ENCODE measurements around the gene RALGPS2. TPM values are rescaled to one million over a fixed set of nuclear protein-coding genes. Genes with fewer than 3 reads are reported as not detected.

The RALGPS2 gene
- total RNA-seq, 1 experiment from 2014 or later, result 38.0 TPM

GRCh38 chr1:178684111-178684510, 40.9 kb upstream of the RALGPS2 start:
- H3K27me3 Mint-ChIP-seq (ENCODE audit: low read depth), result no peaks in the 10 kb centered on the region
- POLR2A ChIA-PET, result no interaction called here
- no peak for ATAC-seq

GRCh38 chr1:178684542-178685000, 40.5 kb upstream of the RALGPS2 start:
- CTCF ChIA-PET, result interaction anchor here (0.7 kb wide), 1 partner anchor 289 kb away, joined by 3 read pairs; no protein-coding TSS in a partner anchor
- no peaks in the 10 kb centered on the region for H3K36me3 Mint-ChIP-seq
- TF ChIP-seq ZNF317 (CRISPR knock-in tag; IDR thresholded peaks at IDR 0.05; ENCODE audit: borderline replicate concordance, low read depth) (no peak), MYBL2 (CRISPR knock-in tag; IDR thresholded peaks at IDR 0.05) (no peak), FOXP1 (CRISPR knock-in tag; IDR thresholded peaks at IDR 0.05; ENCODE audit: borderline replicate concordance) (no peak), NFYB (CRISPR knock-in tag; conservative IDR thresholded peaks at IDR 0.05; ENCODE audit: low read depth) (no peak), ATF1 (CRISPR knock-in tag; IDR thresholded peaks at IDR 0.05) (no peak)
- H3K27me3 Mint-ChIP-seq (ENCODE audit: low read depth), result no peaks in the 10 kb centered on the region
- no peaks in the 10 kb centered on the region for H3K4me1 Mint-ChIP-seq
- peaks cover 4% of the 10 kb centered on the region; the same call in 1 of the 2 replicates for H3K9me3 Mint-ChIP-seq
- no peak overlapping the region for H3K27ac Mint-ChIP-seq
- POLR2A ChIA-PET, result no interaction called here
- H3K4me3 Mint-ChIP-seq, result no peak overlapping the region
- DNase-seq (ENCODE audit: low spot score) (no peak), ATAC-seq (no peak)

More at GRCh38 chr1:178684111-178684510, 40.9 kb upstream of the RALGPS2 start:
- Mint-ChIP-seq H3K4me1 (no peaks in the 10 kb centered on the region), H3K9me3 (peaks cover 4% of the 10 kb centered on the region; the same call in 1 of the 2 replicates), H3K27ac (no peak overlapping the region), H3K4me3 (no peak overlapping the region), H3K36me3 (no peaks in the 10 kb centered on the region)
- CTCF ChIA-PET, result no interaction called here
- no peak for DNase-seq (ENCODE audit: low spot score)
- TF ChIP-seq, protein P1, sequence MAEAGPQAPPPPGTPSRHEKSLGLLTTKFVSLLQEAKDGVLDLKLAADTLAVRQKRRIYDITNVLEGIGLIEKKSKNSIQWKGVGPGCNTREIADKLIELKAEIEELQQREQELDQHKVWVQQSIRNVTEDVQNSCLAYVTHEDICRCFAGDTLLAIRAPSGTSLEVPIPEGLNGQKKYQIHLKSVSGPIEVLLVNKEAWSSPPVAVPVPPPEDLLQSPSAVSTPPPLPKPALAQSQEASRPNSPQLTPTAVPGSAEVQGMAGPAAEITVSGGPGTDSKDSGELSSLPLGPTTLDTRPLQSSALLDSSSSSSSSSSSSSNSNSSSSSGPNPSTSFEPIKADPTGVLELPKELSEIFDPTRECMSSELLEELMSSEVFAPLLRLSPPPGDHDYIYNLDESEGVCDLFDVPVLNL (CRISPR knock-in tag; IDR thresholded peaks at IDR 0.05; ENCODE audit: borderline replicate concordance, low read depth), result no peak
- TF ChIP-seq E2F5 (CRISPR knock-in tag; IDR thresholded peaks at IDR 0.05) (no peak), ZNF121 (CRISPR knock-in tag; IDR thresholded peaks at IDR 0.05) (no peak), IRF2 (CRISPR knock-in tag; IDR thresholded peaks at IDR 0.05; ENCODE audit: borderline replicate concordance, low read depth) (no peak), ESRRA (CRISPR knock-in tag; IDR thresholded peaks at IDR 0.05; ENCODE audit: borderline replicate concordance) (no peak), FOXK1 (CRISPR knock-in tag; IDR thresholded peaks at IDR 0.05) (no peak), SMAD3 (CRISPR knock-in tag; IDR thresholded peaks at IDR 0.05; ENCODE audit: borderline replicate concordance) (no peak), ZNF671 (CRISPR knock-in tag; IDR thresholded peaks at IDR 0.05) (no peak), MXD4 (CRISPR knock-in tag; IDR thresholded peaks at IDR 0.05; ENCODE audit: borderline replicate concordance) (no peak), ZBTB43 (CRISPR knock-in tag; IDR thresholded peaks at IDR 0.05) (no peak), JUN (CRISPR knock-in tag; IDR thresholded peaks at IDR 0.05) (no peak), SMAD4 (CRISPR knock-in tag; IDR thresholded peaks at IDR 0.05) (no peak)

- TF ChIP-seq OVOL2 (CRISPR knock-in tag; IDR thresholded peaks at IDR 0.05; ENCODE audit: borderline replicate concordance) (no peak), TEAD4 (CRISPR knock-in tag; IDR thresholded peaks at IDR 0.05) (no peak)
- TF ChIP-seq, protein P2, sequence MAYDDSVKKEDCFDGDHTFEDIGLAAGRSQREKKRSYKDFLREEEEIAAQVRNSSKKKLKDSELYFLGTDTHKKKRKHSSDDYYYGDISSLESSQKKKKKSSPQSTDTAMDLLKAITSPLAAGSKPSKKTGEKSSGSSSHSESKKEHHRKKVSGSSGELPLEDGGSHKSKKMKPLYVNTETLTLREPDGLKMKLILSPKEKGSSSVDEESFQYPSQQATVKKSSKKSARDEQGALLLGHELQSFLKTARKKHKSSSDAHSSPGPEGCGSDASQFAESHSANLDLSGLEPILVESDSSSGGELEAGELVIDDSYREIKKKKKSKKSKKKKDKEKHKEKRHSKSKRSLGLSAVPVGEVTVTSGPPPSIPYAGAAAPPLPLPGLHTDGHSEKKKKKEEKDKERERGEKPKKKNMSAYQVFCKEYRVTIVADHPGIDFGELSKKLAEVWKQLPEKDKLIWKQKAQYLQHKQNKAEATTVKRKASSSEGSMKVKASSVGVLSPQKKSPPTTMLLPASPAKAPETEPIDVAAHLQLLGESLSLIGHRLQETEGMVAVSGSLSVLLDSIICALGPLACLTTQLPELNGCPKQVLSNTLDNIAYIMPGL (CRISPR knock-in tag; IDR thresholded peaks at IDR 0.05), result no peak
- CTCF ChIA-PET, result interaction anchor here (0.5 to 1.2 kb wide), 2 partner anchors 75 to 105 kb away, joined by 3 read pairs; no protein-coding TSS in a partner anchor
- Mint-ChIP-seq H3K4me3 (no peak overlapping the region), H3K9me3 (0 out of 2 replicates have a peak, but pooled peaks cover under 1% of the 10 kb centered on the region), H3K27ac (no peak overlapping the region), H3K4me1 (no peaks in the 10 kb centered on the region), H3K36me3 (no peaks in the 10 kb centered on the region), H3K27me3 (ENCODE audit: low read depth) (no peaks in the 10 kb centered on the region)
- DNase-seq (ENCODE audit: low spot score), result no peak
- no peak for ATAC-seq
- POLR2A ChIA-PET, result no interaction called here
Measured at GRCh38 chr1:178686407-178686806, 38.6 kb upstream of the RALGPS2 start.

All from WTC11 (cell line).